Esophagus squamous epithelium (tissue), 5 donors: ENCODE results near the gene ZNRF1. TPM values are rescaled to one million over a fixed set of nuclear protein-coding genes. Genes with fewer than 3 reads are reported as not detected.

Source experiments
- DNase-seq: peaks from one replicate; lab custom pipeline; 2025; lab: John Stamatoyannopoulos, UW
- H3K27ac ChIP-seq, 4 donors: fragments of 200-600 bp; sonication (generic); one replicate each; pipeline ENCODE4 v1.5.1; 2016 to 2019; ENCODE audit warnings: mild to moderate bottlenecking in 1 of 4
- H3K27me3 ChIP-seq, 4 donors: fragments of 200-600 bp; sonication (generic); 1 replicate in 3 of 4; 2 replicates in 1 of 4; pipeline versions ENCODE4 v1.5.1 to v1.6.0; 2017 to 2021; ENCODE audit warnings: antibody characterized with exemption in 1 of 4
- H3K36me3 ChIP-seq, 3 donors: fragments of 200-600 bp; sonication (generic); one replicate each; pipeline ENCODE4 v1.5.1; 2016 to 2019
- H3K4me1 ChIP-seq, 3 donors: fragments of 200-600 bp; sonication (generic); one replicate each; pipeline ENCODE4 v1.5.1; 2017 to 2019
- H3K4me3 ChIP-seq, 4 donors: fragments of 200-600 bp; sonication (generic); 1 replicate in 3 of 4; 2 replicates in 1 of 4; pipeline ENCODE4 v1.5.1; 2016 to 2019; ENCODE audit warnings: mild to moderate bottlenecking in 2 of 4, moderate library complexity in 1 of 4
- H3K9me3 ChIP-seq, 3 donors: fragments of 200-600 bp; sonication (generic); one replicate each; pipeline ENCODE4 v1.5.1; 2016 to 2019
- CTCF ChIP-seq, 6 experiments: fragments of 450-650 bp in 4 of 6; fragments of 200-600 bp in 2 of 6; sonication (generic) in 2 of 6; IDR thresholded peaks; one replicate each; pipeline ENCODE4 v1.5.1; 2016 to 2019; ENCODE audit warnings: antibody characterized with exemption in 6 of 6, mild to moderate bottlenecking in 4 of 6, moderate library complexity in 4 of 6
- POLR2A ChIP-seq, 4 donors: fragments of 450-650 bp; IDR thresholded peaks; one replicate each; pipeline ENCODE4 v1.6.1; 2017; ENCODE audit warnings: antibody characterized with exemption in 4 of 4, mild to moderate bottlenecking in 4 of 4, moderate library complexity in 3 of 4
- WGBS, 2 donors: methylation state at CpG; one replicate each; pipeline ENCODE4 v1.1.5; 2018; 5-methylcytosine and 5-hydroxymethylcytosine counted together
- intact Hi-C: fragments of 100-400 bp; cut with DNase I; formaldehyde crosslinking; loops from one replicate; pipeline ENCODE4 v1.15.0; 2022
- total RNA-seq, 4 donors: library from RNA; depleted of rRNA; stranded (reverse); fragments of >200 nt; gene quantifications; one replicate each; pipeline ENCODE4 v1.1.0, GENCODE V29; 2016
- donor health status: DM: yes; HTN: yes; CAD: no.

ZNRF1 gene
- total RNA-seq, 4 donors from 2014 or later: 28.0 to 67.4 (median 33.5) TPM

GRCh38 chr16:75086688-75087374 lies 88.0 kb downstream of the ZNRF1 start:
- DNase-seq: no peak
- Histone ChIP-seq H3K27me3 (no peaks in the 10 kb centered on the region), H3K27ac (peak overlapping the region in 3 of 4 donors; percentile 67 to 82 (median 82)), H3K4me3 (no peak overlapping the region), H3K36me3 (no peaks in the 10 kb centered on the region), H3K4me1 (peaks cover 18 to 79% (median 35%) of the 10 kb centered on the region in 3 donors), H3K9me3 (no peaks in the 10 kb centered on the region)
- intact Hi-C loops: no loop called here
- TF ChIP-seq CTCF (IDR thresholded peaks at IDR 0.05) (no peak), POLR2A (IDR thresholded peaks at IDR 0.05) (no peak)
- WGBS, 2 donors: 71 to 75% methylated on average over 9 to 10 of the region's 10 CpGs

- Histone ChIP-seq H3K4me3 (peak overlapping the region in 2 of 4 donors; percentile 15 to 36), H3K9me3 (no peaks in the 10 kb centered on the region), H3K4me1 (peaks cover 18 to 78% (median 34%) of the 10 kb centered on the region in 3 donors), H3K27ac (peak overlapping the region; percentile 45 to 82 (median 74)), H3K27me3 (no peaks in the 10 kb centered on the region), H3K36me3 (no peaks in the 10 kb centered on the region)
- DNase-seq: no peak
- TF ChIP-seq POLR2A (IDR thresholded peaks at IDR 0.05) (no peak), CTCF (IDR thresholded peaks at IDR 0.05) (peak in 1 of 6 experiments; percentile 7)
- WGBS, 2 donors: 25 to 39% methylated on average over 6 to 7 of the region's 10 CpGs
- intact Hi-C loops: no loop called here
Measured at GRCh38 chr16:75087375-75087979, 88.7 kb downstream of the ZNRF1 start.

- Histone ChIP-seq H3K9me3 (no peaks in the 10 kb centered on the region), H3K36me3 (no peaks in the 10 kb centered on the region), H3K27me3 (no peaks in the 10 kb centered on the region), H3K27ac (peak overlapping the region in 3 of 4 donors; percentile 67 to 82 (median 82)), H3K4me1 (peaks cover 18 to 83% (median 34%) of the 10 kb centered on the region in 3 donors), H3K4me3 (no peak overlapping the region)
- DNase-seq: no peak
- TF ChIP-seq POLR2A (IDR thresholded peaks at IDR 0.05) (no peak), CTCF (IDR thresholded peaks at IDR 0.05) (no peak)
- intact Hi-C loops: no loop called here
- WGBS, 2 donors: 68 to 74% methylated on average over 3 of the region's 3 CpGs
Measured at GRCh38 chr16:75088216-75088615, 89.4 kb downstream of the ZNRF1 start.

- peaks cover 0 to 5% (median 0%) of the 10 kb centered on the region in 3 donors for H3K36me3 ChIP-seq
- TF ChIP-seq CTCF (IDR thresholded peaks at IDR 0.05): no peak
- TF ChIP-seq POLR2A (IDR thresholded peaks at IDR 0.05): no peak
Measured at GRCh38 chr16:75088934-75089333, 90.1 kb downstream of the ZNRF1 start.

More at GRCh38 chr16:75088934-75089333, 90.1 kb downstream of the ZNRF1 start:
- 91 to 95% methylated on average over 4 to 8 of the region's 8 CpGs for WGBS, 2 donors
- H3K4me1 ChIP-seq: peaks cover 18 to 77% (median 31%) of the 10 kb centered on the region in 3 donors
- H3K9me3 ChIP-seq: no peaks in the 10 kb centered on the region
- no peak overlapping the region for H3K27ac ChIP-seq
- no peak overlapping the region for H3K4me3 ChIP-seq
- intact Hi-C loops: no loop called here
- no peak for DNase-seq
- no peaks in the 10 kb centered on the region for H3K27me3 ChIP-seq
